ENCODE data around the gene TGFB1. TPM values are rescaled to one million over a fixed set of nuclear protein-coding genes. Genes with fewer than 3 reads are reported as not detected.

Gene TGFB1
- total and polyA plus RNA-seq, 4 donors, result 0.83 to 10.6 (median 6.9) TPM

GRCh38 chr19:41288673-41289530 is 64.8 kb downstream of the TGFB1 start:
- H3K36me3 ChIP-seq (ENCODE audit: control insufficient read depth in 4 of 4, insufficient read depth in 3 of 4, low read depth in 1 of 4, low read length in 3 of 4), result peaks cover 25 to 73% (median 52%) of the 10 kb centered on the region in 4 donors
- H3K27me3 ChIP-seq (ENCODE audit: control insufficient read depth in 4 of 4, insufficient read depth in 4 of 4, low read length in 3 of 4), result no peaks in the 10 kb centered on the region
- H3K9me3 ChIP-seq (ENCODE audit: control insufficient read depth in 4 of 4, low read length in 3 of 4), result no peaks in the 10 kb centered on the region
- no peaks in the 10 kb centered on the region for H3K4me1 ChIP-seq (ENCODE audit: control insufficient read depth in 4 of 4, insufficient read depth in 4 of 4, low read length in 3 of 4)
- no peak overlapping the region for H3K27ac ChIP-seq (ENCODE audit: low read depth in 1 of 2, low read length in 2 of 2)
- TF ChIP-seq CTCF (IDR thresholded peaks at IDR 0.05; ENCODE audit: low read depth, low read length, missing input control), result no peak
- no peak for TF ChIP-seq NR2F2 (IDR thresholded peaks at IDR 0.05)
- no peak for TF ChIP-seq FOXA1 (IDR thresholded peaks at IDR 0.05)
- no peak for TF ChIP-seq GABPA (IDR thresholded peaks at IDR 0.05 in 1 of 2, conservative IDR thresholded peaks at IDR 0.05 in 1 of 2)
- no peak for TF ChIP-seq RXRA (IDR thresholded peaks at IDR 0.05)
- no peak for TF ChIP-seq HNF4G (IDR thresholded peaks at IDR 0.05)
- no peak for TF ChIP-seq TAF1 (conservative IDR thresholded peaks at IDR 0.05)
- TF ChIP-seq ZBTB33 (IDR thresholded peaks at IDR 0.05), result no peak
- no peak for TF ChIP-seq EGR1 (IDR thresholded peaks at IDR 0.05; ENCODE audit: low read depth in 2 of 2)
- no peak for TF ChIP-seq ATF3 (IDR thresholded peaks at IDR 0.05)
- TF ChIP-seq HNF4A (conservative IDR thresholded peaks at IDR 0.05), result no peak
- no peak for TF ChIP-seq YY1 (IDR thresholded peaks at IDR 0.05)
- TF ChIP-seq FOXA2 (IDR thresholded peaks at IDR 0.05), result no peak
- TF ChIP-seq REST (IDR thresholded peaks at IDR 0.05), result no peak
- no peak for TF ChIP-seq SP1 (IDR thresholded peaks at IDR 0.05)
- TF ChIP-seq MAX (IDR thresholded peaks at IDR 0.05), result no peak
- no peak for TF ChIP-seq JUND (IDR thresholded peaks at IDR 0.05)
- TF ChIP-seq RAD21 (IDR thresholded peaks at IDR 0.05), result no peak
- 81% methylated on average over 3 of the region's 3 CpGs for WGBS
- no peak overlapping the region for H3K9ac ChIP-seq (ENCODE audit: low read depth in 1 of 2, low read length in 2 of 2)
- DNase-seq (ENCODE audit: low spot score), result no peak
- no peak overlapping the region for H3K4me3 ChIP-seq (ENCODE audit: low read depth in 1 of 3, low read length in 3 of 3)

Small RNAs within 50 kb of the gene (small RNA-seq; reads per million reads assigned to genes)
- gene RN7SL34P, result not detected

Other genes with a start within 250 kb of the TGFB1 start
- not detected for gene CYP2F1, start 239.5 kb downstream of the TGFB1 start, total RNA-seq
- gene CYP2F1, start 239.5 kb downstream of the TGFB1 start, polyA plus RNA-seq, result not detected
- gene CYP2S1, start 160.7 kb downstream of the TGFB1 start, total RNA-seq, result 1 to 10 TPM; 1.4 to 1.6 TPM
- 1 to 10 TPM in 1 of 2 donors, under 1 TPM in 1; 0.35 to 1.9 TPM for gene CYP2S1, start 160.7 kb downstream of the TGFB1 start, polyA plus RNA-seq
- 10 to 100 TPM; 18.2 to 24.8 TPM for gene AXL, start 134.7 kb downstream of the TGFB1 start, total RNA-seq
- 1 to 10 TPM; 4.3 to 6.0 TPM for gene AXL, start 134.7 kb downstream of the TGFB1 start, polyA plus RNA-seq
- gene HNRNPUL1, start 89.5 kb downstream of the TGFB1 start, total RNA-seq, result 10 to 100 TPM; 55.5 to 80.2 TPM
- 10 to 100 TPM; 34.9 to 35.9 TPM for gene HNRNPUL1, start 89.5 kb downstream of the TGFB1 start, polyA plus RNA-seq
- gene CCDC97, start 43.8 kb downstream of the TGFB1 start, total RNA-seq, result 1 to 10 TPM; 3.8 to 5.6 TPM
- 1 to 10 TPM; 5.0 to 5.7 TPM for gene CCDC97, start 43.8 kb downstream of the TGFB1 start, polyA plus RNA-seq
- gene B9D2, start 10.2 kb upstream of the TGFB1 start, total RNA-seq, result 1 to 10 TPM; 2.4 to 2.5 TPM
- gene B9D2, start 10.2 kb upstream of the TGFB1 start, polyA plus RNA-seq, result 1 to 10 TPM; 3.5 to 3.7 TPM
- gene TMEM91, start 22.6 kb upstream of the TGFB1 start, total RNA-seq, result 1 to 10 TPM; 2.8 to 3.1 TPM
- gene TMEM91, start 22.6 kb upstream of the TGFB1 start, polyA plus RNA-seq, result 1 to 10 TPM; 1.6 to 4.0 TPM
- 10 to 100 TPM in 1 of 2 donors, 1 to 10 TPM in 1; 8.3 to 11.5 TPM for gene EXOSC5, start 43.4 kb upstream of the TGFB1 start, total RNA-seq
- gene EXOSC5, start 43.4 kb upstream of the TGFB1 start, polyA plus RNA-seq, result 10 to 100 TPM; 26.2 to 26.7 TPM
- gene BCKDHA, start 43.9 kb upstream of the TGFB1 start, total RNA-seq, result 10 to 100 TPM; 38.5 to 43.1 TPM
- 10 to 100 TPM; 84.3 to 91.4 TPM for gene BCKDHA, start 43.9 kb upstream of the TGFB1 start, polyA plus RNA-seq
- 1 to 10 TPM in 1 of 2 donors, under 1 TPM in 1; 0.50 to 2.3 TPM for gene B3GNT8, start 73.5 kb upstream of the TGFB1 start, total RNA-seq
- under 1 TPM; 0.14 to 0.82 TPM for gene B3GNT8, start 73.5 kb upstream of the TGFB1 start, polyA plus RNA-seq
- gene DMAC2, start 86.0 kb upstream of the TGFB1 start, total RNA-seq, result 10 to 100 TPM; 17.1 to 19.7 TPM
- 10 to 100 TPM; 28.6 to 28.8 TPM for gene DMAC2, start 86.0 kb upstream of the TGFB1 start, polyA plus RNA-seq
- not detected for gene ERICH4, start 89.2 kb upstream of the TGFB1 start, total RNA-seq
- not detected for gene ERICH4, start 89.2 kb upstream of the TGFB1 start, polyA plus RNA-seq
- gene CEACAM21, start 222.2 kb upstream of the TGFB1 start, total RNA-seq, result 1 to 10 TPM; 1.8 to 2.5 TPM
- 1 to 10 TPM in 1 of 2 donors, under 1 TPM in 1; 0.58 to 1.8 TPM for gene CEACAM21, start 222.2 kb upstream of the TGFB1 start, polyA plus RNA-seq